SJCRH30 (cell line): Measurements from ENCODE around the gene IDH3G. TPM values are rescaled to one million over a fixed set of nuclear protein-coding genes. Genes with fewer than 3 reads are reported as not detected.
A peak's percentile ranks its signal among the peaks of the same experiment; 100 is the strongest.

Source experiments
- DNase-seq, 2 experiments: peaks; one replicate each; pipeline ENCODE4 v3.0.0-alpha.2; 2015 to 2020
- H3K27ac ChIP-seq: fragments of 250-450 bp; sonication (Bioruptor Pico); 2 replicates; pipeline ENCODE4 v1.5.1; 2020; ENCODE audit warnings: mild to moderate bottlenecking, moderate library complexity
- H3K27me3 ChIP-seq: fragments of 250-450 bp; sonication (Bioruptor Pico); 2 replicates; pipeline ENCODE4 v1.5.1; 2020; ENCODE audit warnings: mild to moderate bottlenecking, moderate library complexity
- H3K36me3 ChIP-seq: fragments of 250-450 bp; sonication (Bioruptor Pico); 2 replicates; pipeline ENCODE4 v1.5.1; 2020; ENCODE audit warnings: mild to moderate bottlenecking, moderate library complexity
- H3K4me1 ChIP-seq: fragments of 250-450 bp; sonication (Bioruptor Pico); 2 replicates; pipeline ENCODE4 v1.5.1; 2020; ENCODE audit warnings: mild to moderate bottlenecking, moderate library complexity
- H3K4me3 ChIP-seq: fragments of 250-450 bp; sonication (Bioruptor Pico); 2 replicates; pipeline ENCODE4 v1.5.1; 2020; ENCODE audit warnings: mild to moderate bottlenecking, moderate library complexity
- H3K9me3 ChIP-seq: fragments of 250-450 bp; sonication (Bioruptor Pico); replicated peaks from 2 replicates; pipeline ENCODE4 v1.5.1; 2020; ENCODE audit warnings: mild to moderate bottlenecking, moderate library complexity
- total RNA-seq: library from RNA; depleted of rRNA; stranded (reverse); fragments of >200 nt; shearing (Covaris generic); gene quantifications from 2 replicates; pipeline ENCODE4 v1.2.3, GENCODE V29; 2014

The IDH3G gene
- total RNA-seq, 1 experiment from 2014 or later = 35.0 TPM

GRCh38 chrX:153784325-153784967, 9.7 kb downstream of the IDH3G start:
- Histone ChIP-seq H3K4me1 (peaks cover 10% of the 10 kb centered on the region; the same call in 1 of the 2 replicates), H3K36me3 (peaks cover 2% of the 10 kb centered on the region; the same call in 1 of the 2 replicates), H3K27me3 (no peaks in the 10 kb centered on the region), H3K4me3 (no peak overlapping the region), H3K9me3 (no peaks in the 10 kb centered on the region), H3K27ac (no peak overlapping the region)
- no peak for DNase-seq

GRCh38 chrX:153783378-153784013, 10.7 kb downstream of the IDH3G start:
- Histone ChIP-seq H3K27ac (no peak overlapping the region), H3K9me3 (no peaks in the 10 kb centered on the region), H3K27me3 (no peaks in the 10 kb centered on the region), H3K36me3 (peaks cover 2% of the 10 kb centered on the region; the same call in 1 of the 2 replicates), H3K4me1 (peaks cover 10% of the 10 kb centered on the region; the same call in 1 of the 2 replicates), H3K4me3 (no peak overlapping the region)
- no peak for DNase-seq

GRCh38 chrX:153782871-153783270, 11.3 kb downstream of the IDH3G start:
- no peaks in the 10 kb centered on the region for H3K27me3 ChIP-seq
- H3K36me3 ChIP-seq = peaks cover 2% of the 10 kb centered on the region; the same call in 1 of the 2 replicates
- no peaks in the 10 kb centered on the region for H3K9me3 ChIP-seq
- DNase-seq = no peak
- no peak overlapping the region for H3K27ac ChIP-seq
- no peak overlapping the region for H3K4me3 ChIP-seq
- peaks cover 10% of the 10 kb centered on the region; the same call in 1 of the 2 replicates for H3K4me1 ChIP-seq

GRCh38 chrX:153782313-153782712, 11.9 kb downstream of the IDH3G start:
- H3K4me1 ChIP-seq = peaks cover 10% of the 10 kb centered on the region; the same call in 1 of the 2 replicates
- no peaks in the 10 kb centered on the region for H3K27me3 ChIP-seq
- H3K27ac ChIP-seq = peak overlapping the region; percentile 96
- DNase-seq = peak; percentile 77 to 81
- H3K36me3 ChIP-seq = peaks cover 2% of the 10 kb centered on the region; the same call in 1 of the 2 replicates
- peak overlapping the region; percentile 69 for H3K4me3 ChIP-seq
- no peaks in the 10 kb centered on the region for H3K9me3 ChIP-seq

GRCh38 chrX:153781428-153782047, 12.6 kb downstream of the IDH3G start:
- Histone ChIP-seq H3K27me3 (no peaks in the 10 kb centered on the region), H3K27ac (peak overlapping the region; percentile 96), H3K4me1 (peaks cover 10% of the 10 kb centered on the region; the same call in 1 of the 2 replicates), H3K36me3 (peaks cover 2% of the 10 kb centered on the region; the same call in 1 of the 2 replicates), H3K4me3 (peak overlapping the region; percentile 69), H3K9me3 (no peaks in the 10 kb centered on the region)
- DNase-seq = peak; percentile 79 to 80

GRCh38 chrX:153780678-153781427, 13.3 kb downstream of the IDH3G start, which contains the start of gene SRPK3:
TSS of gene SRPK3 (plus strand) at chrX:153781041. CDS start at chrX:153781087, 46 bp downstream.
- Histone ChIP-seq H3K4me3 (peak within 1 kb of the TSS; percentile 69), H3K9me3 (no peaks in the 10 kb centered on the region), H3K27me3 (no peaks in the 10 kb centered on the region), H3K27ac (peak within 1 kb of the TSS; percentile 96), H3K4me1 (peaks cover 10% of the 10 kb centered on the region; the same call in 1 of the 2 replicates), H3K36me3 (no peaks in the 10 kb centered on the region; the same call in 1 of the 2 replicates)
- DNase-seq = peak; percentile 66 to 69

GRCh38 chrX:153779891-153780677, 14.1 kb downstream of the IDH3G start:
- DNase-seq = no peak
- Histone ChIP-seq H3K36me3 (no peaks in the 10 kb centered on the region; the same call in 1 of the 2 replicates), H3K9me3 (no peaks in the 10 kb centered on the region), H3K4me1 (peaks cover 10% of the 10 kb centered on the region; the same call in 1 of the 2 replicates), H3K27ac (peak overlapping the region; percentile 96), H3K27me3 (no peaks in the 10 kb centered on the region), H3K4me3 (peak overlapping the region; percentile 69)

- Histone ChIP-seq H3K4me1 (peaks cover 10% of the 10 kb centered on the region; the same call in 1 of the 2 replicates), H3K27me3 (no peaks in the 10 kb centered on the region), H3K9me3 (no peaks in the 10 kb centered on the region), H3K27ac (no peak overlapping the region), H3K4me3 (no peak overlapping the region), H3K36me3 (no peaks in the 10 kb centered on the region)
- DNase-seq = no peak
Observed at GRCh38 chrX:153778684-153779101, 15.5 kb downstream of the IDH3G start.

GRCh38 chrX:153778181-153778580, 16.0 kb downstream of the IDH3G start:
- H3K4me3 ChIP-seq = no peak overlapping the region
- no peaks in the 10 kb centered on the region for H3K9me3 ChIP-seq
- DNase-seq = no peak
- no peak overlapping the region for H3K27ac ChIP-seq
- peaks cover 10% of the 10 kb centered on the region; the same call in 1 of the 2 replicates for H3K4me1 ChIP-seq
- H3K27me3 ChIP-seq = no peaks in the 10 kb centered on the region
- H3K36me3 ChIP-seq = no peaks in the 10 kb centered on the region

GRCh38 chrX:153777261-153778090, 16.7 kb downstream of the IDH3G start:
- peaks cover 10% of the 10 kb centered on the region; the same call in 1 of the 2 replicates for H3K4me1 ChIP-seq
- DNase-seq = no peak
- H3K36me3 ChIP-seq = no peaks in the 10 kb centered on the region
- H3K27ac ChIP-seq = no peak overlapping the region
- no peaks in the 10 kb centered on the region for H3K9me3 ChIP-seq
- no peaks in the 10 kb centered on the region for H3K27me3 ChIP-seq
- no peak overlapping the region for H3K4me3 ChIP-seq

GRCh38 chrX:153776611-153777045, 17.5 kb downstream of the IDH3G start:
- DNase-seq = no peak
- Histone ChIP-seq H3K36me3 (no peaks in the 10 kb centered on the region), H3K27me3 (no peaks in the 10 kb centered on the region), H3K9me3 (no peaks in the 10 kb centered on the region), H3K4me1 (peaks cover 6% of the 10 kb centered on the region; the same call in 1 of the 2 replicates), H3K27ac (no peak overlapping the region), H3K4me3 (no peak overlapping the region)

- no peaks in the 10 kb centered on the region for H3K36me3 ChIP-seq
- DNase-seq = no peak
Observed at GRCh38 chrX:153776120-153776599, 18.0 kb downstream of the IDH3G start.

More at GRCh38 chrX:153776120-153776599, 18.0 kb downstream of the IDH3G start:
- H3K4me1 ChIP-seq = peaks cover 6% of the 10 kb centered on the region; the same call in 1 of the 2 replicates
- no peaks in the 10 kb centered on the region for H3K9me3 ChIP-seq
- H3K27ac ChIP-seq = no peak overlapping the region
- H3K27me3 ChIP-seq = no peaks in the 10 kb centered on the region
- no peak overlapping the region for H3K4me3 ChIP-seq
